Ascending aorta (tissue), 2 donors: ENCODE measurements around the gene TECPR1. TPM values are rescaled to one million over a fixed set of nuclear protein-coding genes. Genes with fewer than 3 reads are reported as not detected.

Experiments
- DNase-seq, 2 donors: peaks; one replicate each; pipeline ENCODE4 v3.0.0-alpha.2; 2019; ENCODE audit warnings: low spot score in 2 of 2
- H3K27ac ChIP-seq, 2 donors: fragments of 200-600 bp; sonication (generic); one replicate each; pipeline ENCODE4 v1.5.1; 2016 to 2017; ENCODE audit warnings: mild to moderate bottlenecking in 1 of 2
- H3K27me3 ChIP-seq: fragments of 200-600 bp; sonication (generic); one replicate; pipeline ENCODE4 v1.5.1; 2017
- H3K36me3 ChIP-seq, 2 donors: fragments of 200-600 bp; sonication (generic); one replicate each; pipeline ENCODE4 v1.5.1; 2016
- H3K4me1 ChIP-seq, 2 donors: fragments of 200-600 bp; sonication (generic); one replicate each; pipeline ENCODE4 v1.5.1; 2016 to 2017; ENCODE audit warnings: mild to moderate bottlenecking in 1 of 2
- H3K4me3 ChIP-seq, 2 donors: fragments of 200-600 bp; sonication (generic); one replicate each; pipeline ENCODE4 v1.5.1; 2016 to 2017; ENCODE audit warnings: mild to moderate bottlenecking in 1 of 2
- H3K9me3 ChIP-seq, 2 donors: fragments of 200-600 bp; sonication (generic); one replicate each; pipeline ENCODE4 v1.5.1; 2016
- intact Hi-C: fragments of 100-400 bp; cut with DNase I; formaldehyde crosslinking; loops from one replicate; pipeline ENCODE4 v1.15.1; 2023
- total RNA-seq: library from RNA; depleted of rRNA; stranded (reverse); fragments of >200 nt; gene quantifications from one replicate; pipeline ENCODE4 v1.1.0, GENCODE V29; 2016
- TF ChIP-seq, protein P1 (sequence below), 3 experiments: fragments of 200-600 bp in 2 of 3; fragments of 450-650 bp in 1 of 3; sonication (generic) in 2 of 3; IDR thresholded peaks; one replicate each; pipeline ENCODE4 v1.5.1; 2016 to 2019; ENCODE audit warnings: antibody characterized with exemption in 3 of 3, mild to moderate bottlenecking in 1 of 3, moderate library complexity in 1 of 3

TECPR1 gene
- total RNA-seq, 1 donor from 2014 or later, result 28.1 TPM

DNA sequence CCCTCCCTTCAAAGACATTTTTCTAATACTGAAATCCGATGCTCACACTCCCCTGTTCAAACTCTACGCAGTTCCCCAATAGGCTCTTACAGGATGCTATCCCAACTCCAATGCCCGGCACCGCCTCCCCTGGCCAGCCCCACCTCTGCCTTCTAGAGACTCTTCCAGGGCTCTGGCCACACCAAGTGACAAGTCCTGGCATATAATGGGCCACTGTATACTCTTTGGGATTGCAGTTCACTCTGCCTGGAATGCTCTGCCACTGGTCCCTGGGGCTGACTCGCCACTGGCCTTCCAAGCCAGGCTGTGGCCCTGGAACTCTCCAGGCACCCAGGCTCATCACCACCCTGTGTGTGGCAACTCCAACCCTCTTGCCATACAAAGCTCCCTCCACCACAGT lies 26.4 kb upstream of the TECPR1 start:
- Histone ChIP-seq H3K36me3 (no peaks in the 10 kb centered on the region), H3K27ac (no peak overlapping the region), H3K9me3 (no peaks in the 10 kb centered on the region), H3K4me1 (peaks cover 2 to 15% of the 10 kb centered on the region in 2 donors), H3K27me3 (no peaks in the 10 kb centered on the region), H3K4me3 (no peak overlapping the region)
- intact Hi-C loops, result no loop called here
- DNase-seq, result no peak
- TF ChIP-seq, protein P1, sequence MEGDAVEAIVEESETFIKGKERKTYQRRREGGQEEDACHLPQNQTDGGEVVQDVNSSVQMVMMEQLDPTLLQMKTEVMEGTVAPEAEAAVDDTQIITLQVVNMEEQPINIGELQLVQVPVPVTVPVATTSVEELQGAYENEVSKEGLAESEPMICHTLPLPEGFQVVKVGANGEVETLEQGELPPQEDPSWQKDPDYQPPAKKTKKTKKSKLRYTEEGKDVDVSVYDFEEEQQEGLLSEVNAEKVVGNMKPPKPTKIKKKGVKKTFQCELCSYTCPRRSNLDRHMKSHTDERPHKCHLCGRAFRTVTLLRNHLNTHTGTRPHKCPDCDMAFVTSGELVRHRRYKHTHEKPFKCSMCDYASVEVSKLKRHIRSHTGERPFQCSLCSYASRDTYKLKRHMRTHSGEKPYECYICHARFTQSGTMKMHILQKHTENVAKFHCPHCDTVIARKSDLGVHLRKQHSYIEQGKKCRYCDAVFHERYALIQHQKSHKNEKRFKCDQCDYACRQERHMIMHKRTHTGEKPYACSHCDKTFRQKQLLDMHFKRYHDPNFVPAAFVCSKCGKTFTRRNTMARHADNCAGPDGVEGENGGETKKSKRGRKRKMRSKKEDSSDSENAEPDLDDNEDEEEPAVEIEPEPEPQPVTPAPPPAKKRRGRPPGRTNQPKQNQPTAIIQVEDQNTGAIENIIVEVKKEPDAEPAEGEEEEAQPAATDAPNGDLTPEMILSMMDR (IDR thresholded peaks at IDR 0.05), result no peak

DNA sequence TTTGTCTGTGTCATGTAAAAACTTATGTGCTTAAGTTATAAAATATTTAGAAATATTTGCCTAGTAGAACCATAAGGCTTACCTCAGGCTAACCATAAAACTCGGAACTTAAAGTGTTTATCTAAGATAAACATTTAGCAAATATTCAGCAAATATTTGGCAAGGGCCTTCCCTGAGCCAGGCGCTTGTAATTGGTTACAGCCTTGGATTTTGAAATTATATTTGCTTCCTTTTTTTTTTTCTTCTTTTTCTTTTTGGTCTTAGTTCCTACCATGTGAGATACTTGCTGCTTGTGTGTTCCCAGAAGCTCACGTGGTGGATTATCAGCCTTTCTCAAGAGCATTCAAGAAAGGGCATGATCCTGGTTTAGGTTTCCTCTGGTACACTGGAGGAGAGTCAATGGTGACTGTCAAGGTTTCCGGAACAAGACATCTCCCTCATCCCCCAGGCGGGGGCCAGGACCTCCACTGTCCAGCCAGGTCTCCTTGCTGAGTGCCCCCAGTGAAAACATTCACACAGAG lies 24.3 kb upstream of the TECPR1 start:
- no peaks in the 10 kb centered on the region for H3K9me3 ChIP-seq
- intact Hi-C loops, result no loop called here
- H3K36me3 ChIP-seq, result no peaks in the 10 kb centered on the region
- TF ChIP-seq, protein P1 (IDR thresholded peaks at IDR 0.05), result no peak
- H3K27me3 ChIP-seq, result no peaks in the 10 kb centered on the region
- no peak for DNase-seq
- peak overlapping the region; percentile 49 to 57 for H3K27ac ChIP-seq
- H3K4me3 ChIP-seq, result no peak overlapping the region
- peaks cover 0 to 10% of the 10 kb centered on the region in 2 donors for H3K4me1 ChIP-seq

DNA sequence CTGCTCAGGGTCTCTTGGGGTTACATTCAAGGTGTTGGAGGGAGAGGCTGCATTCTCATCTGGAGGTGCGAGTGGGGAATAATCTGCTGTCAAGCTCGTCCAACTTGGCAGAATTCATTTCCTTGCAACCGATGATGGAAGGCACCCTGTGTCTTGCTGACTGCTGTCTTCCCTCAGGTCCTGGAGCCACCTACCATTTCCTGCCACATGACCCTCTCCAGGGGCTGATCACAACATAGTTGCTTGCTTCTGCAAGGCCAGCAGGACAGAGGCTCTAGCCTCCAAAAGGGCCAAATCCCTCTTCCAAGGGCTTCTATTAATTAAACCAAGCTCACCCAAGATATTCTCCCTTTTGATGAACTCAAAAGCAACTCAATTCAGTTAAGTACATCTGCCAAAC lies 15.3 kb upstream of the TECPR1 start:
- intact Hi-C loops, result no loop called here
- no peak overlapping the region for H3K4me3 ChIP-seq
- no peaks in the 10 kb centered on the region for H3K27me3 ChIP-seq
- no peaks in the 10 kb centered on the region for H3K4me1 ChIP-seq
- H3K9me3 ChIP-seq, result no peaks in the 10 kb centered on the region
- TF ChIP-seq, protein P1 (IDR thresholded peaks at IDR 0.05), result no peak
- no peak for DNase-seq
- H3K36me3 ChIP-seq, result no peaks in the 10 kb centered on the region
- no peak overlapping the region for H3K27ac ChIP-seq

DNA sequence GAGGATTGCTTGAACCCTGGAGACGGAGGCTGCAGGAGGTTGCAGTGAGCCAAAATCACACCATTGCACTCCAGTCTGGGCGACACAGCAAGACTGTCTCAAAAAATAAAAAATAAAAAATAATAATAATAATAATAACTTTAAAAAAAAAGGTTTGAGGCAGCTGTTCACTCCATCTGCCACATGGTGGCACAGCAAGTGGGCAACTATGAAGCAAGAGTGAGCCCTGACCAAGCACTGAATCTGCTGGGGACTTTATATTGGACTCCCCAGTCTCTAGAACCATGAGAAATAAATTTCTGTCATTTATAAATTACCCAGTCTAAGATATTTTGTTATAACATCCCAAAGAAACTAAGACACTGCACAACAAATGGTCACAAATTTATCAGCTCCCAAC lies 14.8 kb upstream of the TECPR1 start:
- no peaks in the 10 kb centered on the region for H3K4me1 ChIP-seq
- H3K4me3 ChIP-seq, result no peak overlapping the region
- H3K9me3 ChIP-seq, result no peaks in the 10 kb centered on the region
- no peaks in the 10 kb centered on the region for H3K27me3 ChIP-seq
- TF ChIP-seq, protein P1 (IDR thresholded peaks at IDR 0.05), result peak in 2 of 3 experiments; percentile 21 to 37
- H3K27ac ChIP-seq, result no peak overlapping the region
- H3K36me3 ChIP-seq, result no peaks in the 10 kb centered on the region
- intact Hi-C loops, result no loop called here
- DNase-seq, result no peak

DNA sequence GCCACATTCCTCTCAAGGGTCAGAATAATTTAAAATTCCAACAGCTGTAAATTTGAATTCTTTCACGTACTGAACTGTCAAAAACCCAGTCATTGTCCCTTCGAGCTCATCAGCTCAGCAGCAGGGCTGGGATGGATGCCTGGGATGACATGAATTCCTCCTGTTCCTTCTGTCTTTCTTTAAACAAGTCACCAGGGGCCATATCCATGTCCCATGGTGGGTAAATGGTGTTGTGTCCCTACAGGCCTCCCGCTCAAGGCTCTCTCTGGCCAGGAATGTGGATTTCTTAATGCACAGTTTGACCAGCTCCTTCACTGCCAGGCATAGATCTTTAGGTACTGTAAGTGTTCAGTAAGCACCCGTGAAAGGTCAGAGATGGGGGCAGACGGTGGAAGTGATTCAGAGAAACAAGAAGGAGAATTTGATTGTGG lies 13.8 kb upstream of the TECPR1 start:
- Histone ChIP-seq H3K9me3 (no peaks in the 10 kb centered on the region), H3K27ac (no peak overlapping the region), H3K4me3 (no peak overlapping the region), H3K27me3 (no peaks in the 10 kb centered on the region), H3K4me1 (no peaks in the 10 kb centered on the region), H3K36me3 (peaks cover 0 to 2% of the 10 kb centered on the region in 2 donors)
- no peak for DNase-seq
- intact Hi-C loops, result no loop called here
- TF ChIP-seq, protein P1 (IDR thresholded peaks at IDR 0.05), result no peak

DNA sequence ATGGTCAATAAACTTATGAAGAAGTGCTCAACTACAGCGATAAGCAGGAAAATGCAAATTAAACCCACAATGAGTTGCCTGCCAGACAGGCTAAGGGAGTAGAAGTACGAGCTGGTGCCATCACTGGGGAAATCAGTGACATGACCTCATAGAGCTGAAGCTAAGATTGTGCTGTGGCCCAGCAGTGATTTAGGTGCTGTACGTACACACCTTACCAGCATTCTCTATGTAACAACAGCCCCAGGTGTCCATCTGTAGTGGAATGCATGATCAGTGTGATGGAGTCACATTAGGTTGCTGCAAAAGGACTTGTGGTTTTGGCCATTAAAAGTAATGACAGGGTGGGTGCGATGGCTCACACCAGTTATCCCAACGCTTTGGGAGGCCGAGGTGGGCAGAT lies 5.7 kb upstream of the TECPR1 start:
- no peak for DNase-seq
- Histone ChIP-seq H3K36me3 (peaks cover 6 to 10% of the 10 kb centered on the region in 2 donors), H3K27me3 (no peaks in the 10 kb centered on the region), H3K4me3 (no peak overlapping the region), H3K27ac (no peak overlapping the region), H3K4me1 (peaks cover 0 to 4% of the 10 kb centered on the region in 2 donors), H3K9me3 (no peaks in the 10 kb centered on the region)
- TF ChIP-seq, protein P1 (IDR thresholded peaks at IDR 0.05), result no peak
- intact Hi-C loops, result no loop called here
